NCI-H1694 treated with DMSO at 0.1 percent for 48 hours (cell line): Measurements from ENCODE around the gene NOVA1.

Experiments
- DNase-seq: peaks from one replicate; lab custom pipeline; 2025; lab: John Stamatoyannopoulos, UW

Gene NOVA1

DNA sequence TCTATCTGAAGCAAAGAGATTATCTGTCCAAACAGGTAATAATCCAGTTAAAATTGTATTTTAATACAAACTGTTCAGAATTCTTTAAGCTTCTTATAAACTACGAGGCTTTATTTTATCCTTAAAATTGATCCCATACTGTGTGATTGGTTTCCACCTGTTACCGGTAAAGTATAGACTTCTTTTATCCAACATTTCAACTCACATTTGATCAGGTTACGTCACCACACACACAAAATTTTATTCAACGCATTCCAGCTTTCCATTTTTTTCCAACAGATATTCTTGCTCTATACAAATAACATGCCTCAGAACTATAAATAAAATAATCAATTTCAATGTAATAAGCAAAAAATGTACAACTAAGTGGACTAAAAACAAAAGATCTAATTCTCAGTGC lies 4.5 kb downstream of the NOVA1 start:
- no peak for DNase-seq

DNA sequence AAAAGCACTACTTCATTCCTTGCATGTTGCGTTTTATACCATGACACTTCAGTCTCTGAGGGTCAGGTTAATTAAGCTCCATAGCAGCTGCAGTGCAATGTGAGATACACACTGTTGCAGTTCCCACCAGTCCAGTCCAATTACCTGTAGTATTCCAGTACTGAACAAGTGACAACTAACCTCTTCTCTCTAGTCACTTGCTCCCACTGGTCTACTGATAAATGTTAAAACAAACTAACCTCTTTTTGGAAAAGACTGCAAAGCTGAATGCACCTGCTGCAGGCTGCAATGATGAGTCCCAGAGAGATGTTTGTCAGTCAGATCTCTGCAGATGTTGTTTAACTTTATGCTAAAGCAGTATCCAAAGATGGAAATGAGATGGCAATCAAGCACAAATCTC lies 7.9 kb downstream of the NOVA1 start:
- DNase-seq, result no peak

DNA sequence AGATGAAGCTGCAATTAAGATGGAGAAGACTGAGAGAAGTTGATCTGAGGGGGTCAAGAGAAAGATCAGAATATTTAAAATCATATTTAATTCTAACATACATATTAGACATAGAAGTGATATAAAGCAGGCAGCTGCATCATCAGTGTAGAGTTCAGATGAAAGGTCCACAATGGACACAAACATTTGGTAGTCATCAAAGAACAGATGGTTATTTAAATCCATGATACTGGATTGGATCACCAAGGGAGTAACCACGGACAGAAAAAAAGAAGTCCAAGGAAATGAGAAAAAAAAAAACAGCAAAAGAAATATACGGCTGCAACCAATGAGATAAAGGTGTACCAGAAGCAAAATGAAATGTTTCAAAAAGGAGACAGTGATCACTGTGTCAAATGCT lies 20.1 kb downstream of the NOVA1 start:
- DNase-seq, result no peak

DNA sequence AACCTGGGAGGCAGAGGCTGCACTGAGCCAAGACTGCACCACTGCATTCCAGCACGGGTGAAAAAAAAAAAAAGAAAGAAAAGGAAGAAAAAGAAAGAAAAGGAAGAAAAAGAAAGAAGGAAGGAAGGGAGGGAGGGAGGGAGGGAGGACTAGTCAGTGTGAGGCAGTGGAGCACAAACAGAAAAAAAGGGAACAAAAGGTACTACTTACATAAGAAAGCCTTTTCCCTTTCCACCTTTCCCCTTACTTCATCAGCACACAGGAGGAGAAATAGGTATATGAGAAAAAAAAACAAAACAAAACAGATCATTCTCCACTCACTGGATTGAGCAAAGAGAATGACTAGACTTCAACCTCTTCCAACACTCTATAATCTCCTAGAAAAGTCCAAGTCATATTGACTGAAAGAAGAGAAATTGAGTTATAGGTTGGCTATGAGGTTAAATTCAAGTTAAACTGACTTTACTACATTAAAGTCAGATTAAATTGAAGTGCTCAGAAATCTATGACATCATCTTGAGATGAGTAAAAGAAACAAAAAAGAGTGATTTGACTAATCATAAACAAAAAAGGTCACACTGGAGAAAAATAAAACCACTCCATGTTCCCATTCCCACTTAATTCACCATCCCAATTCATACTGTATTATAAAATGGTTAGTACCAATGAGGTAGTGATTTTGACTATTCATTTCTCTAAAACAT lies 43.6 kb downstream of the NOVA1 start:
- no peak for DNase-seq

DNA sequence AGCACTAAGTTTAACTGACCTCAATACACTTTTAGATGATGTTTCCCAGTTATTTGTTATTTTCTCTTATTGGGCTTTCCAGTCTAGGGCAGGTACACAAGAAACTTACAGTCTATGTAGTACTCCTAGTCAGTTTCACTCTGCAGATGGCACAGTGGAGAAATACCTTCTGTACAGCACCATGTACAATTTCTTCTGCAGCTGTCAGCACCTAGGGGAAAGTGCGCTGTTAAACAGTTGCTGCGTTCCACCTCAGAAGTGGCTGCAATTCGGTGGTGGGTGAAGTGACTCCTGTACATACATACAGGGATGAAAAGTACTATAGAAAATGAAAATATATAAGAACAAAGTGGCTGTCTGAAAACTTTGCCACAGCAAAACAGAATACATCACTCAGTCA lies 48.3 kb downstream of the NOVA1 start:
- peak; percentile 21 for DNase-seq

DNA sequence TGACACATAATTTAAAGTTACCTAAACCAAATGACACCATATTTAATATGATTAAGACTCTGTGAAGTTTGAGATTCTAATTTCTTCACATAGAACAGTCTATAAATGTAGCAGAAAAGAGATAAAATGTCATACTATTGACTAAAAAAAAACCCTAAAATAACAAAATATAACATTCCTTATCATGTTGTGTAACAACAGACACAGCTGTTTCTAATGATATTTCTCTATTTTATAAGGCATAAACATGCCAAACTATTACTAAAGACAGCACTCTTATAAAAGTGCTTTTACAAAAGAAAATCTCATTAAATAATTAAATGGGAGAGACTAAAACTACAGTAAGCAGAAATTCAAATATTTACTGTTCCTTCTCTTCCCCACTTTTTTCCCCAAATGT lies 49.4 kb downstream of the NOVA1 start:
- no peak for DNase-seq

DNA sequence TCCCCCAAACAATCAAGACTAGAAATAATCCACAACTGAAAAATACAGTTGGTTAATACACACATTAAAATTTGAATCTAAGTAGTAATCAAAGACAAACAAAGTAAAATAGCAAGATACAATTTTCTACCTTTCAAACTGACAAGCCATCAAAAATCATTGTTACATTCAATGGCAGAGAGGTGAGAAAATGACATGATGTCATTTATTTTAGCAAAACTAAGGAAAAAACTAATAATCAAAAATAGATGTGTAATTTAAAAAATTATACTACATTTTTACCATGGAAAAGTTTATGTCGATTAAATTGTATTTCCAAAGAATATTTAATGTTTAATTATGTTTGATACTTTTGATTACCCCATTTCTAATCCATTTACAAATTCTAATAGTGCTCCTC lies 59.7 kb downstream of the NOVA1 start:
- DNase-seq, result no peak

DNA sequence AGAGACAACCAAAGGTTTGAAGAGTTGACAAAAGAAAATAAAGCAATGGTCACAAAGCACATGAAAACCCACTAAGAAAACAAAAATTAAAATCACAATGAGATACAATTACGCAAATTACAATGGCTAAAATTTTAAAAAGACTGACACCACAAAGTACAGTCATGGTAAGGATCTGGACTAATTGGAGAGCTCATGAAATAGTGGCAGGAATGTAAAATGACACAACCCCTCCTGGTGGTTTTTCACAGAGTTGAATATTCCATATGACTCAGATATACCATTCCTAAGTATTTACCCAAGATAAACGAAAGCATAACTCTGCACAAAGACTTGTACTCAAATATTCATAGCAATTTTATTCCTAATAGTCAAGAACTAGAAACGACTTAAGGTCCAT lies 65.9 kb downstream of the NOVA1 start:
- DNase-seq, result no peak

DNA sequence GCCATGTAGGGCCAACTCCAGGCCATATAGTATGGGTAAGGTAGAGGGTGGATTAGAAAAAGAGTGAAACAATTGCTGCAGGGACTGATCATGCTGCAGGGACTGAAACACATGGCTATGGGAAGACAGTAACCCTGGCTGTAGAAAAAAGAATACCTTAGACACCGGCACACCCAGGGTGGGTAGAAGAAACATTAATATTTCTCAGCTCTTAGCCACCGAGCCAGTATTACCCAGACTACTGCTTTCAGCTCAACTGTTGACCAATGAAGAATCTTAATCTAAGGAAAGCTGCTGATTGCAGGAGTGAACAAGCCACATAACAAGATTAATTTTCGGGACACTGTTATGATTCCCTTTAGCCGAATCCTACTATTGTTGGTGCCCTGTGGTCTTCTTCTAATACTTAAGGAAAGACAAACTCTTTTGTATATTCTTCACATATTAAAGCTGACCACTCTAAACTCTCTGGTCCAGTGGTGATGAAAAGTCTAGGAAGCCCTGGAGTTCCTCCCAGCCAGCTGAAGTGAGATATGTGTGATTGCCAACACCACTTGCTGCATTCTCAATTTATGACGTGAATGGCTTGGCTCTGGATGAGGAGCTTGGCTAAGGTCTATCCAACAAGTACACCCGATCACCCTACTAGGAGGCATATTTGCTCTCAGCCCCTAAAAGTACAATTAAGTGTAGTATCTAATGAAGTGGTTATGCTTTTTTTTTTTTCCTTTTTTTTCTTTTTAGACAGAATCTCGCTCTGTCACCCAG lies 69.2 kb downstream of the NOVA1 start:
- DNase-seq, result no peak

DNA sequence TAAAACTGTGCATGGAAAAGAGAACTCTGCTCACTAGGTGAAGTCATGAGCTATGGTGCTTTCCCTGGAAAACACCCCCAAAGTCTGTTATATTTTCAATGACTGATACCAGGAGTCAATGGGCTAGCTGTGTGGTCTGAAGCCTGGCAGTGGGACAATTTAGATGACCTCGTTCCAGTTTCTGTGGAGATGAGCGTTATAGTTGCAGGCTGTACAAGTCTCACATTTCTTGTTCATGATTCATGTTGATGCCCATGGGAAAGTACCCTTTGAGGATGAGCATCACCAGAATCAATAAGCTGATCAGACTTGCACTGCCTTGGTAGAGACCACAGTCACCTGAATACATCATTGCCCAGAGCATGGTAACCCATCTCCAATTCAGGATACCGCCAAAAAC lies 70.7 kb downstream of the NOVA1 start:
- DNase-seq, result no peak

DNA sequence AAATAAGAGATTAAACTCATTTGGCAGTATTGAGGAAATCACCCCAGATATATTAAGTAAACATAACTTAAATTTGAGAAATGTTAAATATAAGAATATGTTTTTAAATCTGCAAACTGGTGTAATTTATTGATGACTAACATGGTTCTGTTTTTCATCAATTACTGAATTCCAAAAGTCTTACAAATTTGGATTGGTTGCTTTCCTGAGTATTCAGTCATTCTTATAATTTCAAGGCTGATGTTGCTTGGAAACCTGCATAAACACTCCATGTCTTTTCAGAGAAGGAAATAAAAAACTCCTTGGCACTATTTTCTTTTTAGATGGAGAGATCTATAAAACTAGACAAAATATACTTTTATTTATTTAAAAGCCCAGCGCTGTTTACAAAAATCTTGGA lies 71.7 kb downstream of the NOVA1 start:
- no peak for DNase-seq

DNA sequence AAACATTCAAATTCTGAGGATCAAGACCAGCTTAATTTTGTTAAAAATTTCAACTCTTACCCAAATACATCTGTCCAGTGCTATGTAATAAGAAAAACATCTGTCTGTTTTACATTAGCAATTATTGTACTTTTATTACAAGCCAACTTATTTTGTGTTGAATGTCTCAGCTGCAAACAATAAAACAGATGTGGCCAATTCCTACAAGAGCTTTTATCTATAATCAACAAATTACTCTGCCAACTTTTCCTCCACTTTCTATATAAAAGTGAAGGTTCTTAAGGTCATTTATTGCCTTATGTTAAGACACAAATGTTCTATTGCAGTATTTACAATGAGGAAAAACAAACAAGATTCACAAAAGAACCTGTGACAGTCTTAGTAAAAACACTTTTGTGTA lies 72.7 kb downstream of the NOVA1 start:
- DNase-seq, result no peak

DNA sequence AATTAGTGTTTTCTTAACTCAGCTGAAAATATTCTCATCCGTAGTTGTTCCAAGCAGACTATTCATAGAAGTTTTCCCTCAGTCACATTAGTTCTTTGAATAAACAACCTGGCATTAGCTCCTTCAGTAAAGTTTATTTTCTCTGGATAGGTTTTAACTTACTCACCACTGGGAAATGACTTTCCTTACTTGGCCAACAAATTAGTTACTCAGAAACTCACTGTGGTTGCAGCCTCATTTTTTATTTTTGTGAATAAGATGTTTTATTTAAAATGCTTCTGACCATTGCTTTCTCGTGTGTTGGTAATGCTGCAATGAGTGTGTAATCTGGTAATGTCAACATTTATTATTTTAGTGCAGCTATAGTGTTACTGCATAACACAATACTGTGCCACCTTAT lies 74.9 kb downstream of the NOVA1 start:
- no peak for DNase-seq

DNA sequence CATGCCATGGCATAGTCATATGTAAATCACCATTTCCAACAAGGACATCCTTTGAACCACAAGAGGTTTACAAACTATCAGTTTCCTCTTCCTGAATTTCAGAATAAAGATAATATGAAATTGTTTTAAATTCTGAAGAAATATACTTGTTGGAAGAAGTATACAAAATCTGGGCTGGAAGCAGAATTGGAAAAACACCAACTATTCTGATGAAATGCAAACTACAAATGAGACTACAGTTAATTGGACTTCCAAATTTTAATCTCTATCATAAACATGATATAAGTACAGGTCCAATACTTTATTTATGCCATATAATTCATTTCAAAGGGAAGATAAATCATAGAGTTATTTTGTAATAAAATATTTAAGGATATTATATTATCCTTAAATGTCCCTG lies 80.1 kb downstream of the NOVA1 start:
- DNase-seq, result no peak

DNA sequence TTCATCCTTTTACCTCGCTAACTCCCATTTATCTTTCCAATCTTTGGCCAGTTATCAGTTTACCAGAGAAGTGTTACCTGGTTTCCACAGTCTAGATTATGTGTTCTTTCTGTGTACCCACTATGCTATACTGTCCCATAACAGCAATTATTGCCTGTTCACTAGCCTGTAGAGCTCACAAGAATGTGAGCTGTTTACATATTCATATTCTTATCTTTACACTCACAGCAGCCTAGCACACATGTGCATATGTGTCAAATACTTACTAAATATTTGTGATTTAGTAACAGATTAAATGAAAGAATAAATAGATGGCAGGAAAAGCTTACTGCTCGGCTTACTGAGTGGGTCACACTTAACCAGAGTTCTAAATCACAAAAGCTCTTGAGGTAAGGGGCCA lies 97.8 kb downstream of the NOVA1 start:
- DNase-seq, result no peak

DNA sequence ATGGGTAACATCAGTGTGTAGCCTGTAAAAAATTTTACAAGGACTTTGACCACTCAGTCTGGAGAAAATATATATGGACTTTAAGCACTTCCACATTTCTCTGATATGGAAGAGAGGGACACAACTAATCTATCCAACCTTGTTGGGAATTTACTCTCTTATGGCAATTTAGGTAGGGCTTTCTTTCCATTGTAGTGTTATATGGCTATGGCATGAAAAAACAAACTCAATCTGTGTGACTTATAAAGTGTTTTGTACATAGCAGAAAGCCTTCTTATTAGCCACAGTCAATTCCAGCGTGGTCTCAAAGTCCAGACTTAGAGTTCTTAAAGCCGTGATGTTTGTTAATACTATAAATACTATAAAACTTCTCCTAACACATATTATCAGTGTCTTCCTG lies 98.3 kb downstream of the NOVA1 start:
- no peak for DNase-seq

DNA sequence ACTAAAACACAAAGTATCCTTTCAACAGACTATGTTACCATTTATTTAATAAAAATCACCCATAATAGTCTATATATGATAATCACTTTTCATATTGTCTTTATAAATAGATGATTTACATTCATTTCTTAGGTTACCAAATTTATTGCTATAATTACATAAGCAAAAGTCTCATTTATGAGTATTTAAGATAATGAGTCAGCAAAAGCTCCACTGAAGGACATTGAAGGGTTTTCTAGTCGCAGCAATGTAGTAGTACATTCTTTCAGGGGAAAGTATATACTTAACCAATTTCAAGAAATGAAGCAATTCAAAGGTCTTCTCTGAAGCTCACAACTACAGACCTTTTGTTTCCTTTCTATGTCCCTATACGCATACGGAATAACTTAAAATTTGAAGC lies 110.9 kb downstream of the NOVA1 start:
- no peak for DNase-seq

DNA sequence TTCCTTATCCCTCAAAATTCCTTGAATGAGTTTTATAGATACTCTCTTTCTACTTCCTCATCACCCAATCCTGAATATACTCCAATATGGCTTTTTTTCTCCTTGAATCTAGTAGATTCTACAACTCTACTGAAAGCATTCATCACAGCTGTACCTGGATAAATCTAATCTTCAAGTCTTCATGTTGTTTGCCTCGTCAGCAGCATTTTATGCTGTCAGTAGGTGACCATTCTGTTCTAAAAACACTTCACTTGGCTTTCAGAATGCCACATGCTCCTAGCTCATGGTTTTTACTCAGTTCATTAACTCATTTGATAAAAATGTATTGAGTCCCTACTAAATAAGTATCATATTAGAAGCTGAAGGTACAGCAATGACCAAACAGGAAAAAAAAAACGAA lies 113.3 kb downstream of the NOVA1 start:
- DNase-seq, result no peak

DNA sequence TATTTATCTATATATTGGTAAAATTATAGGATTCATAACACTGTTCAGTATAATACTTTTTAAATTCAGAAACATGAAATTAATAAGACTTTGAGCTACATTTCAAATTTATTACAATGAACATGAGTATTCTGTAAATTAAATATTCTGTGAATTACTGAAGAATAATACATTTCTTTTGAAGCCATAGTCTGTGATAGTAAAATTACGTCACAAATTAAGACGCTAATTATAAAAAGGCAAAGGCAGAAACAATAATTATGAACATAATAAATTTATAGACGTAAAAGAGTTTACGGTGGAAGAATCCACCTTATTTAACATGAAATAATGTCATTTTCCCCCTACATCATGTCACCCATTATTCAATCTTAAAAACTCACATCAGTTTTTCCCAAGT lies 118.9 kb downstream of the NOVA1 start:
- DNase-seq, result no peak

DNA sequence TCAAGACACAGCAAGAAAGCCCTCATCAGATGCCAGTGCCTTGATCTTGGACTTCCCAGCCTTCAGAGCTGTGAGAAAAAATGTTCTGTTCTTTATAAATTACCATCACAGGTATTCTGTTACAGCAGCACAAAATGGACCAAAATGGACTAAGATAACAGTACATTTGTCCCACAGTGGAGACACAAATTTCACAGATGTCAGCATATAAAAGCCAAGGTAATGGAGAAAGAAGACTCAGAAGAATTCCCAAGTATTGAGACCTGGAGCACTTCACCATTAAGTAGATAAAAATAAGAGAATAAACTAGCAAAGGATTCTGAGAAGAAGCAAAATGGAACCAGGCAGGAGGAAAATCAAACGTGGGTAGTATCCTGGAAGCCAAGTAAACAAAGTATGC lies 131.0 kb downstream of the NOVA1 start:
- DNase-seq, result no peak

DNA sequence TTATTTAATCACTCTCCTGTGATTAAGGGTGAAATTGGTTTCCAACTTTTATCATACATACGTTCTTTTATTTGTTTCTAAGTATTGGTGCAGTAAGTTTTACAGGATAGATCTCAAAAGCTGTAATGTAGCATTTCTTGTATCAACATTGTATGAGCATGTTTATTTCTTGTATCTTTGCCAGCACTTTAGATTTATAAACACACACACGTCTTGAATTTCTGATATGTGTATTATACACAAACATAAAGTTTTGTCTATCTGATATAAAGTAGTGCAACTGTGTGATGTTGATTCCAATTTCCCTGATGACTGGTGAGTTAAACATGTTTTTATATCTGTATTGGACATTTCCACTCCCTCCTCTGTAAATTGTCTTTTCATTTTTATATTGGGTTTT lies 134.7 kb downstream of the NOVA1 start:
- no peak for DNase-seq

DNA sequence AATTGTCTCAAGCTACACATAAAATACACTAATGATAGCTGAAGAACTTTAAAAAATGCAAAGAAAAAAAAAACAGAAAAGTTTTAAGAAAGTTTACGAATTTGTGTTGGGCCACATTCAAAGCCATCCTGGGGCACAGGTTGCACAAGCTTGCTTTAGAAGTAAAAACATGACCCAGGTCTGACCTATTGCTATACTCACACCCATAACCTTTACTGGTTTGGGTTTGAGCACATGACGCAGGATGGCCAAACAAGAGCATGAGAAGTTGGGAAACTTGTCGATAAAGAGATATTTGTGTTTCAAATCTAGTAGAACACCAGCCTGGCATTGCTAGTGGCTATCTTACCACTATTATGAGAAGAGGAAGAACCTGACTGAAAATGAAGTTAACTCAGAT lies 143.7 kb downstream of the NOVA1 start:
- no peak for DNase-seq

DNA sequence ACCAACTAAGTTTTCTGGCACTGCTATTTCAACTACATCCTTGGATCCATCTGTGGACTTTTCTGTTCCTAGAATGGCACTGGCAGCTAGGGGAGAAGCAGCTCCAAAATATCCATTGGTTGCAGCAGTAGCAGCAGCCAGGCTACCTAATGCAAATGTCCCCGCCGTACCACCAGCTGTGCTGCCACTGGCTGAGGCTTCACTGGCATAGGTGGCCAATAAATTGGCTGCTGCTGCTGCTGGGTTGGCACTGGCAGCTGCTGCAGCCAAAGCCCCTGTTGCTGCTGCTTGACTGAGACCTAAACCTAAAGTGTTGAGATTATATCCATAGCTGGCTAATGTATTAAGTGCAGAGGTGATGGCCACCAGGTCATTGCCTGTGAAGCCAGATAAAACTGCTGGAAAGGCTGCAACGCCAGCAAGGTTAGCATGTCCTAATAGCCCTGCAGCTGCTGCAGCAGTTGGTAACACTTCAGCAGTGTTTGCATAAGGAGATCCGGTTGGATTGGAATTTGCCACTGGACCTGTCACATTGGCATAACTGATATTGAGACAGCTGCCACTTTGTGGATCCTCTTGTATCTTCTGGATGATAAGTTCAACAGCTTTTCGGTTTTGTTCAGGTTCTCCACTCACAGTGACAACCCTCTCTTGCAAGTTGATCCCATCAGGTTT lies 149.5 kb downstream of the NOVA1 start:
- DNase-seq, result peak; percentile 62
